HEK293T (cell line): ENCODE results near the gene GTF3C4.

Source experiments
- ARNT ChIP-seq: fragments of 450-650 bp; IDR thresholded peaks from 2 replicates; pipeline ENCODE4 v1.6.1; 2017; ENCODE audit warnings: mild to moderate bottlenecking
- BHLHE40 ChIP-seq: fragments of 450-650 bp; IDR thresholded peaks from 2 replicates; pipeline ENCODE4 v1.6.1; 2016; ENCODE audit warnings: mild to moderate bottlenecking, moderate library complexity, borderline replicate concordance
- PKNOX1 ChIP-seq: fragments of 450-650 bp; IDR thresholded peaks from 2 replicates; pipeline ENCODE4 v1.6.1; 2016

DNA sequence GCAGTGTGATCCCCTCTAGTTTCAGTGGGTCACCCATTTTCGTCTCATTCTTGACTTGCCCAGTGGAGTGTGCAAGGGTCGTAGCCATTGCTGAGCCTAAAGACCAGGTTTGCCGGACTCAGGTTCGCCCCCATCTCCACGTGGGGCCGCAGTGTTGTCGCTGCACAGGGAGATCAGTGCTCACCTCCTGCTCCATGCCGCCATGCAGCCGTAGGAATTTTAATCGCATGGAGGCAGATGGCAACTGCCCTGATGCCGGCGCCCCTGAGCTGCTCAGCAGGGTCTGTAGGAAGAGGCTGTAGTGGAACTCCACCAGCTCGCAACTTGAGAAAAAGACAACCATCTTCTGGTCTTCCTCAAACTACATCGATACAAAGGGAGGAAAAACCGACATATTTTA is 24.6 kb upstream of the GTF3C4 start:
- TF ChIP-seq BHLHE40 (no peak), ARNT (no peak), PKNOX1 (no peak)
